Measurements from ENCODE around the gene CAST.

- TF ChIP-seq CTCF (IDR thresholded peaks at IDR 0.05; ENCODE audit: borderline replicate concordance, extremely low read depth, low read length, poor library complexity, severe bottlenecking) (no peak), EZH2 (IDR thresholded peaks at IDR 0.05; ENCODE audit: borderline replicate concordance, low read depth, low read length, severe bottlenecking) (no peak)
Observed at GRCh38 chr5:96649251-96649662, 12.9 kb upstream of the CAST start.

All from DND-41 (cell line).